Measurements from ENCODE around the gene CNR1.

DNA sequence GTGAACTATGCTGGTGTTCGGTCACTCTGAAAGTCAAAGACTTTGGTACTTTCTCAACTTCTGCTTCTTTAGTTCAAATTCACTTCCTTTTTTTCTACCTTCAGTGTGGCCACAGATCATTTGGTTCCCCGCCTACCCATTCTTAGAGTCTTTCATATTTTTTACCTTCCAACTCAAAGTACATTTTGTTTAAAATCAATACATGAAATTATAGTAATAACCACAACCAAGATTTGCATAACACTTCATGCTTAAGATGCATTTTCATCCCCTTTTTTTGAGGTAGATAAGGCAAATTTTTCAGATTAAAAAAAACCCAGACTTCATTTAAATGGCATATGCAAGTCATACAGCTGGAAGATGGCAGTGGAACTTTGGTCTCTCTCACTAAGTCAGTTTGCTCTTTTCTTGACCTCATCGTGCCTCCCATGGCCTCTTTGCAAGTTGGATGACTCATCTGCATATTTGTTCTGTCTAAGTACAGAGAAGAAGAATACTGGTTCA lies 11.9 kb upstream of the CNR1 start:
- no peak for TF ChIP-seq RAD21 (conservative IDR thresholded peaks at IDR 0.05)
- TF ChIP-seq, protein P1, sequence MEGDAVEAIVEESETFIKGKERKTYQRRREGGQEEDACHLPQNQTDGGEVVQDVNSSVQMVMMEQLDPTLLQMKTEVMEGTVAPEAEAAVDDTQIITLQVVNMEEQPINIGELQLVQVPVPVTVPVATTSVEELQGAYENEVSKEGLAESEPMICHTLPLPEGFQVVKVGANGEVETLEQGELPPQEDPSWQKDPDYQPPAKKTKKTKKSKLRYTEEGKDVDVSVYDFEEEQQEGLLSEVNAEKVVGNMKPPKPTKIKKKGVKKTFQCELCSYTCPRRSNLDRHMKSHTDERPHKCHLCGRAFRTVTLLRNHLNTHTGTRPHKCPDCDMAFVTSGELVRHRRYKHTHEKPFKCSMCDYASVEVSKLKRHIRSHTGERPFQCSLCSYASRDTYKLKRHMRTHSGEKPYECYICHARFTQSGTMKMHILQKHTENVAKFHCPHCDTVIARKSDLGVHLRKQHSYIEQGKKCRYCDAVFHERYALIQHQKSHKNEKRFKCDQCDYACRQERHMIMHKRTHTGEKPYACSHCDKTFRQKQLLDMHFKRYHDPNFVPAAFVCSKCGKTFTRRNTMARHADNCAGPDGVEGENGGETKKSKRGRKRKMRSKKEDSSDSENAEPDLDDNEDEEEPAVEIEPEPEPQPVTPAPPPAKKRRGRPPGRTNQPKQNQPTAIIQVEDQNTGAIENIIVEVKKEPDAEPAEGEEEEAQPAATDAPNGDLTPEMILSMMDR (IDR thresholded peaks at IDR 0.05; ENCODE audit: poor library complexity, severe bottlenecking) = no peak
- no peak for TF ChIP-seq MXI1 (conservative IDR thresholded peaks at IDR 0.05; ENCODE audit: poor library complexity, severe bottlenecking)
